ENCODE results near the gene KCNG3.

Gene KCNG3

GRCh38 chr2:42421601-42422239 is 72.1 kb downstream of the KCNG3 start:
- no peaks in the 10 kb centered on the region for H3K4me1 ChIP-seq (ENCODE audit: control insufficient read depth in 2 of 2, insufficient read depth in 1 of 2, low read depth in 1 of 2, low read length in 2 of 2)
- no peak overlapping the region for H4K8ac ChIP-seq (ENCODE audit: low read depth, low read length)
- H2AK5ac ChIP-seq (ENCODE audit: low read depth, low read length) = no peak overlapping the region
- H3K4me2 ChIP-seq (ENCODE audit: insufficient read depth, low read length, poor library complexity, severe bottlenecking) = no peak overlapping the region
- no peak overlapping the region for H4K91ac ChIP-seq (ENCODE audit: low read depth, low read length, poor library complexity)
- H2BK120ac ChIP-seq (ENCODE audit: low read depth, low read length) = no peak overlapping the region
- no CpG with 5 or more reads among the region's 3 CpGs for WGBS, 2 donors (ENCODE audit: extremely low coverage in 2 of 2, insufficient read length in 2 of 2, insufficient replicate concordance in 1 of 2)
- no peak for DNase-seq (ENCODE audit: low spot score)
- H2BK15ac ChIP-seq (ENCODE audit: low read length) = no peak overlapping the region
- H3K79me1 ChIP-seq (ENCODE audit: low read depth, low read length) = no peaks in the 10 kb centered on the region
- no peak overlapping the region for H3K4ac ChIP-seq (ENCODE audit: low read length)
- no peak overlapping the region for H3K4me3 ChIP-seq (ENCODE audit: low read length in 2 of 2)
- H2BK5ac ChIP-seq (ENCODE audit: low read length) = no peak overlapping the region
- H3K9ac ChIP-seq (ENCODE audit: low read depth, low read length, poor library complexity) = no peak overlapping the region
- no peak overlapping the region for H3K18ac ChIP-seq (ENCODE audit: low read length)
- H3K14ac ChIP-seq (ENCODE audit: low read length) = no peak overlapping the region
- H2AFZ ChIP-seq (ENCODE audit: low read length) = no peak overlapping the region
- no peak overlapping the region for H3K27ac ChIP-seq (replicated peaks; ENCODE audit: low read length)
- H2BK12ac ChIP-seq (ENCODE audit: low read length) = no peak overlapping the region
- peaks cover 0 to 8% (median 0%) of the 10 kb centered on the region in 3 experiments for H3K27me3 ChIP-seq (ENCODE audit: control insufficient read depth in 3 of 3, insufficient read depth in 3 of 3, low read depth in 1 of 3, low read length in 3 of 3)
- no peaks in the 10 kb centered on the region for H3K36me3 ChIP-seq (replicated peaks in 1 of 2; ENCODE audit: control insufficient read depth in 2 of 2, insufficient read depth in 2 of 2, low read length in 2 of 2)
- no peak overlapping the region for H3K23ac ChIP-seq (ENCODE audit: low read depth, low read length, poor library complexity)
- H3K9me3 ChIP-seq (replicated peaks in 1 of 2; ENCODE audit: control insufficient read depth in 2 of 2, insufficient read depth in 1 of 2, low read depth in 1 of 2, low read length in 2 of 2) = no peaks in the 10 kb centered on the region

- Histone ChIP-seq H3K4ac (ENCODE audit: low read length) (no peak overlapping the region), H3K18ac (ENCODE audit: low read length) (no peak overlapping the region), H2AFZ (ENCODE audit: low read length) (no peak overlapping the region), H2BK15ac (ENCODE audit: low read length) (no peak overlapping the region), H3K27ac (replicated peaks; ENCODE audit: low read length) (no peak overlapping the region), H2BK5ac (ENCODE audit: low read length) (no peak overlapping the region), H3K36me3 (replicated peaks in 1 of 2; ENCODE audit: control insufficient read depth in 2 of 2, insufficient read depth in 2 of 2, low read length in 2 of 2) (no peaks in the 10 kb centered on the region), H3K27me3 (ENCODE audit: control insufficient read depth in 3 of 3, insufficient read depth in 3 of 3, low read depth in 1 of 3, low read length in 3 of 3) (peaks cover 0 to 5% (median 0%) of the 10 kb centered on the region in 3 experiments), H3K4me1 (ENCODE audit: control insufficient read depth in 2 of 2, insufficient read depth in 1 of 2, low read depth in 1 of 2, low read length in 2 of 2) (no peaks in the 10 kb centered on the region), H3K4me2 (ENCODE audit: insufficient read depth, low read length, poor library complexity, severe bottlenecking) (no peak overlapping the region), H3K79me1 (ENCODE audit: low read depth, low read length) (no peaks in the 10 kb centered on the region), H4K91ac (ENCODE audit: low read depth, low read length, poor library complexity) (no peak overlapping the region), H4K8ac (ENCODE audit: low read depth, low read length) (no peak overlapping the region), H3K9me3 (replicated peaks in 1 of 2; ENCODE audit: control insufficient read depth in 2 of 2, insufficient read depth in 1 of 2, low read depth in 1 of 2, low read length in 2 of 2) (no peaks in the 10 kb centered on the region), H3K4me3 (ENCODE audit: low read length in 2 of 2) (no peak overlapping the region), H3K14ac (ENCODE audit: low read length) (no peak overlapping the region), H3K9ac (ENCODE audit: low read depth, low read length, poor library complexity) (no peak overlapping the region), H2AK5ac (ENCODE audit: low read depth, low read length) (no peak overlapping the region), H2BK120ac (ENCODE audit: low read depth, low read length) (no peak overlapping the region), H2BK12ac (ENCODE audit: low read length) (no peak overlapping the region), H3K23ac (ENCODE audit: low read depth, low read length, poor library complexity) (no peak overlapping the region)
- no CpG with 5 or more reads among the region's 3 CpGs for WGBS, 2 donors (ENCODE audit: extremely low coverage in 2 of 2, insufficient read length in 2 of 2, insufficient replicate concordance in 1 of 2)
- DNase-seq (ENCODE audit: low spot score) = no peak
Observed at GRCh38 chr2:42421157-42421485, 72.7 kb downstream of the KCNG3 start.

DNA sequence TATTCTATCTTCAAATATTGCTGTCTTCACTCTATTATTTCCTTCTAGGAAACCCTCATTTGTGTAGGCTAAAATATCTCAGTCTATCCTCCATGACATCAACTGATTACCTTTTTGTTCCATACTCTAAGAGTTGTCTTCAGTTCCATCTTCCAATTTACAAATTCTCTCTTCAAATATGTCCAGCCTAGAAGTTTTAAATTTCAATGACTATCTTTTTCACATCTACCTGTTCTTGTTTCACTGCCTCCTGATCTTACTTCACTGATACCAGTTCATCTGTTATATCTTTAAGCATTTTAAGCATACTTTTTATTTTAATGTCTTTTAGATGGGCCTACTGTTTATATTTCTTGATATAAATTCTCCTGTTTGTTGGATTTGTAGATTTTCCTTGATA is 79.1 kb downstream of the KCNG3 start:
- Histone ChIP-seq H2AK5ac (ENCODE audit: low read depth, low read length) (no peak overlapping the region), H3K23ac (ENCODE audit: low read depth, low read length, poor library complexity) (no peak overlapping the region), H3K27me3 (ENCODE audit: control insufficient read depth in 3 of 3, insufficient read depth in 3 of 3, low read depth in 1 of 3, low read length in 3 of 3) (no peaks in the 10 kb centered on the region), H4K91ac (ENCODE audit: low read depth, low read length, poor library complexity) (no peak overlapping the region), H2AFZ (ENCODE audit: low read length) (no peak overlapping the region), H3K18ac (ENCODE audit: low read length) (no peak overlapping the region), H3K4me1 (ENCODE audit: control insufficient read depth in 2 of 2, insufficient read depth in 1 of 2, low read depth in 1 of 2, low read length in 2 of 2) (no peaks in the 10 kb centered on the region), H3K9ac (ENCODE audit: low read depth, low read length, poor library complexity) (no peak overlapping the region), H3K79me1 (ENCODE audit: low read depth, low read length) (no peaks in the 10 kb centered on the region), H4K8ac (ENCODE audit: low read depth, low read length) (no peak overlapping the region), H3K14ac (ENCODE audit: low read length) (no peak overlapping the region), H3K4ac (ENCODE audit: low read length) (no peak overlapping the region), H3K27ac (replicated peaks; ENCODE audit: low read length) (no peak overlapping the region), H3K9me3 (replicated peaks in 1 of 2; ENCODE audit: control insufficient read depth in 2 of 2, insufficient read depth in 1 of 2, low read depth in 1 of 2, low read length in 2 of 2) (peaks cover 0 to 8% of the 10 kb centered on the region in 2 donors), H2BK15ac (ENCODE audit: low read length) (no peak overlapping the region), H3K4me2 (ENCODE audit: insufficient read depth, low read length, poor library complexity, severe bottlenecking) (no peak overlapping the region), H3K36me3 (replicated peaks in 1 of 2; ENCODE audit: control insufficient read depth in 2 of 2, insufficient read depth in 2 of 2, low read length in 2 of 2) (no peaks in the 10 kb centered on the region), H2BK5ac (ENCODE audit: low read length) (no peak overlapping the region), H2BK12ac (ENCODE audit: low read length) (no peak overlapping the region), H3K4me3 (ENCODE audit: low read length in 2 of 2) (no peak overlapping the region), H2BK120ac (ENCODE audit: low read depth, low read length) (no peak overlapping the region)
- no peak for DNase-seq (ENCODE audit: low spot score)

GRCh38 chr2:42414158-42414557 is 79.6 kb downstream of the KCNG3 start:
- H2AFZ ChIP-seq (ENCODE audit: low read length) = no peak overlapping the region
- DNase-seq (ENCODE audit: low spot score) = no peak
- H4K91ac ChIP-seq (ENCODE audit: low read depth, low read length, poor library complexity) = no peak overlapping the region
- no peak overlapping the region for H3K4ac ChIP-seq (ENCODE audit: low read length)
- no peaks in the 10 kb centered on the region for H3K79me1 ChIP-seq (ENCODE audit: low read depth, low read length)
- no peak overlapping the region for H3K14ac ChIP-seq (ENCODE audit: low read length)
- no peaks in the 10 kb centered on the region for H3K4me1 ChIP-seq (ENCODE audit: control insufficient read depth in 2 of 2, insufficient read depth in 1 of 2, low read depth in 1 of 2, low read length in 2 of 2)
- no peak overlapping the region for H3K27ac ChIP-seq (replicated peaks; ENCODE audit: low read length)
- no peak overlapping the region for H2BK12ac ChIP-seq (ENCODE audit: low read length)
- no peak overlapping the region for H2BK5ac ChIP-seq (ENCODE audit: low read length)
- no peak overlapping the region for H2AK5ac ChIP-seq (ENCODE audit: low read depth, low read length)
- H3K23ac ChIP-seq (ENCODE audit: low read depth, low read length, poor library complexity) = no peak overlapping the region
- peaks cover 0 to 8% of the 10 kb centered on the region in 2 donors for H3K9me3 ChIP-seq (replicated peaks in 1 of 2; ENCODE audit: control insufficient read depth in 2 of 2, insufficient read depth in 1 of 2, low read depth in 1 of 2, low read length in 2 of 2)
- H3K9ac ChIP-seq (ENCODE audit: low read depth, low read length, poor library complexity) = no peak overlapping the region
- H2BK15ac ChIP-seq (ENCODE audit: low read length) = no peak overlapping the region
- H3K27me3 ChIP-seq (ENCODE audit: control insufficient read depth in 3 of 3, insufficient read depth in 3 of 3, low read depth in 1 of 3, low read length in 3 of 3) = no peaks in the 10 kb centered on the region
- no peak overlapping the region for H3K4me2 ChIP-seq (ENCODE audit: insufficient read depth, low read length, poor library complexity, severe bottlenecking)
- no peak overlapping the region for H3K18ac ChIP-seq (ENCODE audit: low read length)
- H3K36me3 ChIP-seq (replicated peaks in 1 of 2; ENCODE audit: control insufficient read depth in 2 of 2, insufficient read depth in 2 of 2, low read length in 2 of 2) = no peaks in the 10 kb centered on the region
- no peak overlapping the region for H3K4me3 ChIP-seq (ENCODE audit: low read length in 2 of 2)
- no peak overlapping the region for H2BK120ac ChIP-seq (ENCODE audit: low read depth, low read length)
- no peak overlapping the region for H4K8ac ChIP-seq (ENCODE audit: low read depth, low read length)

All from neuronal stem cell (in vitro differentiated cells).